Progenitor cell of endocrine pancreas (in vitro differentiated cells): ENCODE measurements around the gene KRTAP10-11. TPM values are rescaled to one million over a fixed set of nuclear protein-coding genes. Genes with fewer than 3 reads are reported as not detected.
"Not testable (repeated sequence)": the region's sequence is repeated elsewhere in the genome, so short reads cannot be mapped to it uniquely, and the experiment has no call there.

ENCODE experiments used
- DNase-seq: peaks from one replicate; pipeline ENCODE4 v3.0.0; 2021; ENCODE audit warnings: low spot score; ENCODE audit not compliant: unreplicated experiment
- H3K27ac Mint-ChIP-seq: 2 replicates; pipeline ENCODE4 v1.8.0; 2021; ENCODE audit warnings: mild to moderate bottlenecking, moderate library complexity, mixed read lengths
- H3K27me3 Mint-ChIP-seq: 2 replicates; pipeline ENCODE4 v1.8.0; 2021; ENCODE audit warnings: mixed read lengths
- H3K36me3 Mint-ChIP-seq: 2 replicates; pipeline ENCODE4 v1.8.0; 2022; ENCODE audit warnings: mixed read lengths; ENCODE audit not compliant: insufficient read depth
- H3K4me1 Mint-ChIP-seq: 2 replicates; pipeline ENCODE4 v1.8.0; 2021; ENCODE audit warnings: low read depth, mixed read lengths
- H3K4me3 Mint-ChIP-seq: 2 replicates; pipeline ENCODE4 v1.8.0; 2021; ENCODE audit warnings: low read depth, mild to moderate bottlenecking, moderate library complexity, mixed read lengths
- H3K9me3 Mint-ChIP-seq: 2 replicates; pipeline ENCODE4 v1.8.0; 2021; ENCODE audit warnings: low read depth, mixed read lengths
- total RNA-seq: library from RNA; stranded (reverse); gene quantifications from 2 replicates; pipeline ENCODE4 v1.2.1, GENCODE V29; 2021
- TF ChIP-seq, protein P1 (sequence below): fragments of 200-600 bp; sonication (generic); IDR thresholded peaks from one replicate; pipeline ENCODE4 v1.5.0; 2021; ENCODE audit warnings: antibody characterized with exemption, mild to moderate bottlenecking; ENCODE audit not compliant: unreplicated experiment

The KRTAP10-11 gene
- total RNA-seq, 1 donor from 2014 or later: not detected

- H3K27ac Mint-ChIP-seq: no peak within 1 kb of the TSS
- TF ChIP-seq, protein P1, sequence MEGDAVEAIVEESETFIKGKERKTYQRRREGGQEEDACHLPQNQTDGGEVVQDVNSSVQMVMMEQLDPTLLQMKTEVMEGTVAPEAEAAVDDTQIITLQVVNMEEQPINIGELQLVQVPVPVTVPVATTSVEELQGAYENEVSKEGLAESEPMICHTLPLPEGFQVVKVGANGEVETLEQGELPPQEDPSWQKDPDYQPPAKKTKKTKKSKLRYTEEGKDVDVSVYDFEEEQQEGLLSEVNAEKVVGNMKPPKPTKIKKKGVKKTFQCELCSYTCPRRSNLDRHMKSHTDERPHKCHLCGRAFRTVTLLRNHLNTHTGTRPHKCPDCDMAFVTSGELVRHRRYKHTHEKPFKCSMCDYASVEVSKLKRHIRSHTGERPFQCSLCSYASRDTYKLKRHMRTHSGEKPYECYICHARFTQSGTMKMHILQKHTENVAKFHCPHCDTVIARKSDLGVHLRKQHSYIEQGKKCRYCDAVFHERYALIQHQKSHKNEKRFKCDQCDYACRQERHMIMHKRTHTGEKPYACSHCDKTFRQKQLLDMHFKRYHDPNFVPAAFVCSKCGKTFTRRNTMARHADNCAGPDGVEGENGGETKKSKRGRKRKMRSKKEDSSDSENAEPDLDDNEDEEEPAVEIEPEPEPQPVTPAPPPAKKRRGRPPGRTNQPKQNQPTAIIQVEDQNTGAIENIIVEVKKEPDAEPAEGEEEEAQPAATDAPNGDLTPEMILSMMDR: no peak
- no peak for DNase-seq
- peaks cover 8% of the 10 kb centered on the region for H3K4me1 Mint-ChIP-seq
- no peaks in the 10 kb centered on the region for H3K9me3 Mint-ChIP-seq
- no peak within 1 kb of the TSS for H3K4me3 Mint-ChIP-seq
- peaks cover 53% of the 10 kb centered on the region for H3K27me3 Mint-ChIP-seq
- no peaks in the 10 kb centered on the region for H3K36me3 Mint-ChIP-seq
Measured at GRCh38 chr21:44681861-44682579, 35.8 kb downstream of the KRTAP10-11 start, which contains the start of gene KRTAP12-1. Gene KRTAP12-1, minus strand, starts transcription at chr21:44682163. Its CDS starts 40 bp downstream, at chr21:44682123.

- TF ChIP-seq, protein P1: no peak
- H3K4me1 Mint-ChIP-seq: peaks cover 15% of the 10 kb centered on the region
- no peaks in the 10 kb centered on the region for H3K36me3 Mint-ChIP-seq
- no peaks in the 10 kb centered on the region for H3K9me3 Mint-ChIP-seq
- no peak overlapping the region for H3K27ac Mint-ChIP-seq
- peaks cover 58% of the 10 kb centered on the region for H3K27me3 Mint-ChIP-seq
- DNase-seq: no peak
- H3K4me3 Mint-ChIP-seq: no peak overlapping the region
Measured at GRCh38 chr21:44682580-44683151, 36.5 kb downstream of the KRTAP10-11 start.

DNA sequence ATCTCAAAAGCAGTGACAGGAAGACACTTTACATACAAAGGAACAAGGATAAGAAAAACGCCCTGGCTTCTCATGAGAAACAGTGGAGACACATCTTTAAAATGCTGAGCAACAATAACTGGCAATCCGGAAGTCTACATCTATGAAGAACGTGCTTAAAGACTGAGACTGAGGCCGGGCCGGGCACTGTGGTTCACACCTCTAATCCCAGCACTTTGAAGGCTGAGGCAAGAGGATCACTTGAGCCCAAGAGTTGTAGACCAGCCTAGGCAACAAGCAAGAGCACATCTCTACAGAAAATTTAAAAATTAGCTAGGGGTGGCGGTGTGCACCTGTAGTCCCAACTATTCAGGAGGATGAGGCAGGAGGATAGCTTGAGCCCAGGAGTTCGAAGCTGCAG, 37.9 kb downstream of the KRTAP10-11 start:
- peaks cover 17% of the 10 kb centered on the region for H3K4me1 Mint-ChIP-seq
- H3K27ac Mint-ChIP-seq: no peak overlapping the region
- DNase-seq: no peak
- H3K36me3 Mint-ChIP-seq: no peaks in the 10 kb centered on the region
- peaks cover 64% of the 10 kb centered on the region for H3K27me3 Mint-ChIP-seq
- no peak overlapping the region for H3K4me3 Mint-ChIP-seq
- TF ChIP-seq, protein P1: no peak
- no peaks in the 10 kb centered on the region for H3K9me3 Mint-ChIP-seq

- no peak overlapping the region for H3K4me3 Mint-ChIP-seq
- H3K27me3 Mint-ChIP-seq: peaks cover 64% of the 10 kb centered on the region
- H3K36me3 Mint-ChIP-seq: no peaks in the 10 kb centered on the region
- TF ChIP-seq, protein P1: no peak
- H3K27ac Mint-ChIP-seq: no peak overlapping the region
- peaks cover 17% of the 10 kb centered on the region for H3K4me1 Mint-ChIP-seq
- DNase-seq: no peak
- H3K9me3 Mint-ChIP-seq: no peaks in the 10 kb centered on the region
Measured at GRCh38 chr21:44684483-44684882, 38.3 kb downstream of the KRTAP10-11 start.

DNA sequence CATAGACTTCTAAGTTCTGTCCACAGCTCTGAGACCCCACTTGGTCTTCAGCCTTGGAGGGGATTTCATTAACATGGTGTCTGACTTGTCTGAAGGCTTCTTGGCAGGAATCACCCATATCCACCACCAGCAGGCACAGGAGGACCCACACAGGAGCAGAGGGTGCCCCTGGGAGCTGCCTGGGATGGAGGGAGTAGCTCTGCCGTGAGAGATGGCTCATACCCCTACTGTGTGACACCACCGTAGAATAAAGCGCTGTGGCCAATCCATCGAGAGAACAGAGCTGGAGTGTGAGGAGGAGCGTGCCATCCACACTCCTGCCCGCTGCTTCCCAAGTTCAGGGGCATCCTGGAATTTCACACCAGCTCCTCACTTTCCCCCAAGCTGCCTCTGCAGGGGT, 38.8 kb downstream of the KRTAP10-11 start:
- not testable (repeated sequence) for H3K36me3 Mint-ChIP-seq, H3K9me3 Mint-ChIP-seq, DNase-seq, H3K4me3 Mint-ChIP-seq, H3K27ac Mint-ChIP-seq
- peaks cover 62% of the 10 kb centered on the region for H3K27me3 Mint-ChIP-seq
- H3K4me1 Mint-ChIP-seq: peaks cover 17% of the 10 kb centered on the region
